Activated gamma-delta T cell treated with anti-CD3 and anti-CD28 coated beads, Interleukin-2, amount 50 U/mL, for 16 hours (primary cell): Measurements from ENCODE around the gene MAST4.
"Not testable (repeated sequence)": the region's sequence is repeated elsewhere in the genome, so short reads cannot be mapped to it uniquely, and the experiment has no call there.

Source experiments
- DNase-seq: peaks from one replicate; pipeline ENCODE4 v3.0.0-alpha.2; 2020; ENCODE audit warnings: low read depth

The MAST4 gene

DNA sequence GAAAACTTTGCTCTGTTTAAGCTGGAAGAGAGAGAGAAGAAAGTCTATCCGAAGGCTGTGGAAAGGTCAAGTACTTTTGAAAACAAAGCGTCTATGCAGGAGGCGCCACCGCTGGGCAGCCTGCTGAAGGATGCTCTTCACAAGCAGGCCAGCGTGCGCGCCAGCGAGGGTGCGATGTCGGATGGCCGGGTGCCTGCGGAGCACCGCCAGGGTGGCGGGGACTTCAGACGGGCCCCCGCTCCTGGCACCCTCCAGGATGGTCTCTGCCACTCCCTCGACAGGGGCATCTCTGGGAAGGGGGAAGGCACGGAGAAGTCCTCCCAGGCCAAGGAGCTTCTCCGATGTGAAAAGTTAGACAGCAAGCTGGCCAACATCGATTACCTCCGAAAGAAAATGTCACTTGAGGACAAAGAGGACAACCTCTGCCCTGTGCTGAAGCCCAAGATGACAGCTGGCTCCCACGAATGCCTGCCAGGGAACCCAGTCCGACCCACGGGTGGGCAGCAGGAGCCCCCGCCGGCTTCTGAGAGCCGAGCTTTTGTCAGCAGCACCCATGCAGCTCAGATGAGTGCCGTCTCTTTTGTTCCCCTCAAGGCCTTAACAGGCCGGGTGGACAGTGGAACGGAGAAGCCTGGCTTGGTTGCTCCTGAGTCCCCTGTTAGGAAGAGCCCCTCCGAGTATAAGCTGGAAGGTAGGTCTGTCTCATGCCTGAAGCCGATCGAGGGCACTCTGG is 567.8 kb downstream of the MAST4 start:
- no peak for DNase-seq

DNA sequence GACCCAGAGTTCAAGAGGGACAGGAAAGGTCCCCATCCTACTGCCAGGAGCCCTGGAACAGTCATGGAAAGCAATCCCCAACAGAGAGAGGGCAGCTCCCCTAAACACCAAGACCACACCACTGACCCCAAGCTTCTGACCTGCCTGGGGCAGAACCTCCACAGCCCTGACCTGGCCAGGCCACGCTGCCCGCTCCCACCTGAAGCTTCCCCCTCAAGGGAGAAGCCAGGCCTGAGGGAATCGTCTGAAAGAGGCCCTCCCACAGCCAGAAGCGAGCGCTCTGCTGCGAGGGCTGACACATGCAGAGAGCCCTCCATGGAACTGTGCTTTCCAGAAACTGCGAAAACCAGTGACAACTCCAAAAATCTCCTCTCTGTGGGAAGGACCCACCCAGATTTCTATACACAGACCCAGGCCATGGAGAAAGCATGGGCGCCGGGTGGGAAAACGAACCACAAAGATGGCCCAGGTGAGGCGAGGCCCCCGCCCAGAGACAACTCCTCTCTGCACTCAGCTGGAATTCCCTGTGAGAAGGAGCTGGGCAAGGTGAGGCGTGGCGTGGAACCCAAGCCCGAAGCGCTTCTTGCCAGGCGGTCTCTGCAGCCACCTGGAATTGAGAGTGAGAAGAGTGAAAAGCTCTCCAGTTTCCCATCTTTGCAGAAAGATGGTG is 568.8 kb downstream of the MAST4 start:
- DNase-seq = no peak

- peak; percentile 67 for DNase-seq
Measured at GRCh38 chr5:67165526-67166459, 569.6 kb downstream of the MAST4 start.

DNA sequence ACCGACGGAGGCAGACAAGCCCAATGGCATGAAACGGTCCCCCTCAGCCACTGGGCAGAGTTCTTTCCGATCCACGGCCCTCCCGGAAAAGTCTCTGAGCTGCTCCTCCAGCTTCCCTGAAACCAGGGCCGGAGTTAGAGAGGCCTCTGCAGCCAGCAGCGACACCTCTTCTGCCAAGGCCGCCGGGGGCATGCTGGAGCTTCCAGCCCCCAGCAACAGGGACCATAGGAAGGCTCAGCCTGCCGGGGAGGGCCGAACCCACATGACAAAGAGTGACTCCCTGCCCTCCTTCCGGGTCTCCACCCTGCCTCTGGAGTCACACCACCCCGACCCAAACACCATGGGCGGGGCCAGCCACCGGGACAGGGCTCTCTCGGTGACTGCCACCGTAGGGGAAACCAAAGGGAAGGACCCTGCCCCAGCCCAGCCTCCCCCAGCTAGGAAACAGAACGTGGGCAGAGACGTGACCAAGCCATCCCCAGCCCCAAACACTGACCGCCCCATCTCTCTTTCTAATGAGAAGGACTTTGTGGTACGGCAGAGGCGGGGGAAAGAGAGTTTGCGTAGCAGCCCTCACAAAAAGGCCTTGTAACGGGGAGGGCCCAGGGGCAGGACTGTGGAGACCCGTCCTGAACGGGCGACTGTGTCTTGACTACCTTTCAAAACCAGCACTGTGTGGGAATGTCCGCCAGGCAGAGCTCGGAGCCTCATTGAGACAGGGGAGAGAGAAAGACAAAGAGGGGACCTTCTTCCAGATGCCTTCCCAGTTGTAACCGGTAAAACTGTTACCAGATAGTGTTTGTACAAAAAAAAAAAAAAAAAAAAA is 570.5 kb downstream of the MAST4 start:
- DNase-seq = peak; percentile 47

DNA sequence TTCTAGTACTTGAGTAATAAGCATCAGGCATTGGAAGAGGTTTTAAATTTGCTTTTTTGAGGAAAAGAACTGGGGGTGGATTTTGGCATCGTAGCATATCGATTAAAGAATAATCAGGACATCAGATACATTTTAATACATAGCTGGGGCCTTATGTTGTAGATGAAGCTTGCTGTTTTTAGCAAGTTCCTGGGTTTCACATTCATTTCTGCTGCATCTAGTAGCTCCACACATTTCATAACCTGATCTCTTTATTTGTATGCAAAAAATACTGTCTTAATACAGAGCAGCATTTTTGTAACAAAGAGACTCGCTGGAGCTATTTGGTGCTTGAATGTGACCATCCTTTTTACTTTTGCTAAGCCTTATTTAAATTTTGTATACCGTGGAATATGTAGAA is 571.9 kb downstream of the MAST4 start:
- DNase-seq = no peak

DNA sequence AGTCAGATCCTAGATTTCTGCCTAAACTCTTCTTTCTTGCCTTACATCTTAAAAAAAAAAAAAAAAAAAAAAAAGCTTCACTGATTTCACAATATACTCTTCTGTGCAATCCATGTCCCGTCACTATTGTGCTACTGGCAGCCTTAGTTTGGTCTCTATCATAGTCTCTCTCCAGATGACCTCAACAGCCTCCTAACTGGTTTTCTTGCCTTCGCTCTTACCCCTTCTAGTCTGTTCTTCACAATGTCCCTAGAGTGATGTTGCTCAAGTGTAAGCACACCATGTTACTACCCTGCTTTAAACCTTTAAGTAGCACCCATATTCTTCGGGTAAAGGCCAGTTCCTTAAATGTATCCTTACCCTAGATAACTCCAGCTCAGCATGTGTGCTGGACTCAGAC is 574.6 kb downstream of the MAST4 start:
- DNase-seq = no peak

DNA sequence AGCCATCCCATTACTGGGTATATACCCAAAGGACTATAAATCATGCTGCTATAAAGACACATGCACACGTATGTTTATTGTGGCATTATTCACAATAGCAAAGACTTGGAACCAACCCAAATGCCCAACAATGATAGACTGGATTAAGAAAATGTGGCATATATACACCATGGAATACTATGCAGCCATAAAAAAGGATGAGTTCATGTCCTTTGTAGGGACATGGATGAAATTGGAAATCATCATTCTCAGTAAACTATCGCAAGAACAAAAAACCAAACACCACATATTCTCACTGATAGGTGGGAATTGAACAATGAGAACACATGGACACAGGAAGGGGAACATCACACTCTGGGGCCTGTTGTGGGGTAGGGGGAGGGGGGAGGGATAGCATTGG is 577.2 kb downstream of the MAST4 start:
- not testable (repeated sequence) for DNase-seq

GRCh38 chr5:67173959-67174358 is 577.8 kb downstream of the MAST4 start:
- no peak for DNase-seq

GRCh38 chr5:67176936-67177335 is 580.7 kb downstream of the MAST4 start:
- DNase-seq = no peak

DNA sequence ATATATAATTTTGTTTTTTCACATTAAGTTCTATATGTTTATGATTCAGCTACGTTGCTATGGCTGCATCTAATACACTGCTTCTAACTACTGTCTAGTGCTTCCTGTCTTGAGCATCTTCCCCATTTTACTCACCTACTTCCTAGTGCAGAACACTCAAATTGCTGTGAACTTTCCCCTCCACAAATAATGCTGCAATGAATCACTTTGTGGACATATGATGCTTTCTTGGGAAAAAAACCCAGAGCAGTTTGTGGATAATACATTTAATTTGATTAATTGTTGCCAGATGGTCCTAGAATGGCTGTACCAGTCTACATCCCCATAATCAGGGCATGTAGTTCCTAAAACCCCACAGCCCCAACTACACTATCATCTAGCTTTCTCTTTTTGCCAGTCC is 581.9 kb downstream of the MAST4 start:
- no peak for DNase-seq

DNA sequence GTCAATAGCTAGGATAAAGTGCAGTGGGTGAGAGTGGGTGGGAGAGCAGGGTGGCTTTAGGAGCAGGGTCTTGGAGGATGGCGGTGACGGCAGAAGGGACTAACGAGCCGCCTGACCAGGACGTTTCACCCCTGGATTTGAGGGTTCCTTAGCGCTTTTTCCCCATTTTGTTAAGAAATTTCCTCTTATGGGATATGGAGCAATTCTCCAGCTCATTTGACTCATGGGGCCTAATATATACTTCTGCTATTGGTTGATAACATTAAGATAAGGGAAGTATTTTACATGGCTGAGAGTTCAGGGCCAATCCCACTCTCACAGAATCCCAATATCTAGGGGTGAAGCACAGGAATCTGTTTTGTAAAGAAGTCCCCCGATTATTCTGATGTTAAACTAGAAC is 582.8 kb downstream of the MAST4 start:
- no peak for DNase-seq

GRCh38 chr5:67179697-67180361 is 583.6 kb downstream of the MAST4 start:
- no peak for DNase-seq

- DNase-seq = no peak
Measured at GRCh38 chr5:67181648-67182221, 585.5 kb downstream of the MAST4 start.

- DNase-seq = no peak
Measured at GRCh38 chr5:67182301-67182790, 586.2 kb downstream of the MAST4 start.

- no peak for DNase-seq
Measured at GRCh38 chr5:67183859-67184258, 587.7 kb downstream of the MAST4 start.

DNA sequence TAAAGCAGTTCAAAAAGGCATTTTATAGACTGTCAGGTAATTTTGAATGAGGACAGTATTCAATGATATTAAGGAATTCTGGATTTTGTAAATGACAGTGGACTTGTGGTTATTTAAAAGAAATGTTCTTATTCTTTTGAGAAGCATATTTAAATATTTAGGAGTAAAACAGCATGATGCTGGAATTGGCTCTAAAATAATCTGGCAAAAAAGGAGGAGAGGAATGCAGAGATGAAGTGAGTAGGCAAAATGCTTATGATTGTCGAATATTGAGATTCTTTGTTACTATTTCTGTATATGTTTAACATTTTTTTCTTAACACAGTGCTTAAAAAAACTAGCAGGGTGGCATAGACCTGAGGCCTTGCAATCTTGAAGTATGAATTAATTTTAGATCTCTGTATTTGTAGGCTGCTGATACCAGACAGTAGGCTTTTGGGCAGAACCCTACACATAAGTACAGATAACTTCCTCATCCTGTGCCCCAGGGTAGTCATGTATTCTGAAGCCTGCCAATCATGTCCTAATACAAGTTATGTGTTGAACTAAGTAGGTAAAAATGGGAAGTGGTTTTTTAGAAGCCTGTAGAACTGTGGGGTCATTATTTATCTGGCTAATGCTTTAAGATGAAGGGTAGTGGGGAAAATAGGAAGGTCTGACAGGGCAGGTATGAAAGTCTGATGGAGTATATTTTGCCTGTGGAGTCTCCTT is 591.0 kb downstream of the MAST4 start:
- DNase-seq = no peak

DNA sequence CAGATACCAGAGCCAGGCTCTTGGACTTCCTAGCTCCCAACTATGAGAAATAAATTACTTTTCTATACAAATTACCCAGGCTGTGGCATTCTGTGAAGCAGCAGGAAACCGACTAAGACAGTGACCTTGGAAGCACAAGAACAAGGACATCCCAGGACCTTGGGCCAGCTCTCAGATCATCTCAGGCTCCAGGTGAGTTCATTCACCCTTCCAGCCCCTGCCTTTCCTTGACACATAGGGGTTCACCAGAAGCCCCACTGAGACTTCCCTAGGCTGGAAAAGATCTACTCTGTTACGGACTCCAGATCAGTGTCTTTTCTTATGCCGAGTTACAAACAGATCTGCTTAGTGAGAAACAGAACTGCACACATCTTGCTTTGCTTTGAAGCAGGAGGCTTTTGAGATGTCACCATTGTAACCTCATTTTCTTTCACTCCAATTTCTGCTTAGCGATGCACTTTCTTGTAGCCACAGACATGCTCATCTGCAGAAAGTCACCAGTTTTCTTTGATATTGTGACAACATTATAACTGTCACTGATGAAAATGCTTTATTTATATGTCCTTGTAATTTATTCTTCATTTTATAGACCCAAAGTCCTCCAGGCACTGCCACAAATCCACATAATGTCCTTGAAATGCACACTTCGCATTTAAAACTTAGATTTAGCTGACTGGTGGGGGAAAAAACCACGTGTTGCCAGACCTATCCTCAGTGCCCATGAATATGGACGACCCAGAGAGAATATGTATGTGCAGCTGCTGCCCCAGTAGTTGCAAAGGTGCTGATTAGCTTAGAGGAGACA is 592.3 kb downstream of the MAST4 start:
- no peak for DNase-seq

DNA sequence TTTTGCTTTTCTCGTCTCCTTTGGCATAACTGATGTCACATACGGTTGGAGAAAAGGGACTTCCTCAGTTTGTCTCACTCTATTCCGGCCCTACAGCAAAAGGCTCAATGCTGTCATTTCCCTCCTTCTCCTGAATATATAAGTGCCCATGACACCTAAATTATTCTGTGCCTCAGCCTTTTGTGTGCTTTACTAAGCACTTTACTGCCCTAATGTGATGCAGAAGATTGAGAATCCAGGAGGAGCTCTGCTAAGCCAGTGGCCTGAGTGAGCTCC is 592.8 kb downstream of the MAST4 start:
- no peak for DNase-seq

DNA sequence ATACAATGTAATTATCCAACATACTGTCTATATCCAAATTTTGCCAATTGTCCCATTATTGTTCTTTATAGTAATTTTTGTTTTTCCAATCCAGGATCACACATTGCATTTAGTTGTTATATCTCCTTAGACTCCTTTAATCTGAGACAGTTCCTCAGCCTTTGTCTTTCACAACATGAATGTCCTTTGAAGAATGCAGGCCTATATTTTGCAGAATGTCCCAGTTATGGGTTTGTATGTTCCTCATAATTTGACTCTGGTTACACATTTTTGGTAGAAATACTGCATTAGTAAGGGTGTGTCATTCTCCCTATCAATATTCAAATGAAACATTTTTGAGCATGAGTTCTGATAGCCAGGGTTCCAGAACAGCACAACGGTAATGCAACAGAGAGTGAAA is 593.7 kb downstream of the MAST4 start:
- DNase-seq = no peak

GRCh38 chr5:67190410-67190809 is 594.2 kb downstream of the MAST4 start:
- DNase-seq = no peak
